ENCODE results near the gene FZD4.
"Not testable (repeated sequence)": the region's sequence is repeated elsewhere in the genome, so short reads cannot be mapped to it uniquely, and the experiment has no call there.

The FZD4 gene

DNA sequence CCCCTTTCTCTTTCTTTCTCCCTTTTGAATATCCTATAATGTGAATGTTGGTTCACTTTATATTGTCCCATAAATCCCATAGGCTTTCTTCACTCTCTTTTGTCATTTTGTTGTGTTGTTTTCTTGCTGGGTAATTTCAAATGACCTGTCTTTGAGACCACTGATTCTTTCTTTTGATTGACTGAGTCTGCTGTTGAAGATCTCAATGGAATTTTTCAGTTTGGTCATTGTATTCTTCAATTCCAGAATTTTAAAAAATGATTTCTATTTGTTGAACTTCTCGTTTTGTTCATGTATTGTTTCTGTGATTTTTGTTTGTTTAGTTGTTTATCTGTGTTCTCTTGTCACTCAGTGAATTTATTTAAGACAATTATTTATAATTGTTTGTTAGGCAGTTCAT lies 17.5 kb upstream of the FZD4 start:
- no peak for DNase-seq

DNA sequence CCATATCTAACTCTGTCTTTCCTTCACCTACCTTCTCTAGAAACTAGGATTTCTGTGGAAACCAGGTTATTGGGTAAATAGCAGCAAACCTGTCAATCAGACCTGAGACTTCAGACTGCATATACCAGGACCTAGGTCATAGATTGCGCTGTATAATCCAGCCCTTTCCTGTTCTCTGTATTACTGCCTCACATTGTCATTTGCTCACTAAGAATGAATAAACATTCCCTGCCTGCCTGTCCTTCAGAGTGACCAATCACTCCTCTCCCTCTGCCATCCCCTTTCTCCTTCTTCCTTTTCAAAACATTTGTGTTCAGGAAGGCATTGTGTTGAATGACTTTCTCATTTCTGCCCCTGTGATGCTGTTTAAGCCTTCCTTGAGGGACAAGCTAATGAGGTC lies 14.1 kb upstream of the FZD4 start:
- DNase-seq = no peak

DNA sequence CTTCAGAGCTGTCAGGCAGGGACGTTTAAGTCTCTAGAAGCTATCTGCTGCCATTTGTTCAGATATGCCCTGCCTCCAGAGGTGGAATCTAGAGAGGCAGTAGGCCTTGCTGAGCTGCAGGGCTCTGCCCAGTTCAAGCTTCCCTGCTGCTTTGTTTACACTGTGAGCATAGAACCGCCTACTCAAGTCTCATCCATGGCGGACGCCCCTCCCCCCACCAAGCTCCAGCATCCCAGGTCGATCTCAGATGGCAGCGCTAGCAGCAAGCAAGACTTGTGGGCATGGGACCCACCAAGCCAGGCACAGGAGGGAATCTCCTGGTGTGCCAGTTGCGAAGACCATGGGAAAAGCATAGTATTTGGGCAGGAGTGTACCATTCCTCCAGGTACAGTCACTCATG lies 12.4 kb upstream of the FZD4 start:
- DNase-seq = not testable (repeated sequence)

DNA sequence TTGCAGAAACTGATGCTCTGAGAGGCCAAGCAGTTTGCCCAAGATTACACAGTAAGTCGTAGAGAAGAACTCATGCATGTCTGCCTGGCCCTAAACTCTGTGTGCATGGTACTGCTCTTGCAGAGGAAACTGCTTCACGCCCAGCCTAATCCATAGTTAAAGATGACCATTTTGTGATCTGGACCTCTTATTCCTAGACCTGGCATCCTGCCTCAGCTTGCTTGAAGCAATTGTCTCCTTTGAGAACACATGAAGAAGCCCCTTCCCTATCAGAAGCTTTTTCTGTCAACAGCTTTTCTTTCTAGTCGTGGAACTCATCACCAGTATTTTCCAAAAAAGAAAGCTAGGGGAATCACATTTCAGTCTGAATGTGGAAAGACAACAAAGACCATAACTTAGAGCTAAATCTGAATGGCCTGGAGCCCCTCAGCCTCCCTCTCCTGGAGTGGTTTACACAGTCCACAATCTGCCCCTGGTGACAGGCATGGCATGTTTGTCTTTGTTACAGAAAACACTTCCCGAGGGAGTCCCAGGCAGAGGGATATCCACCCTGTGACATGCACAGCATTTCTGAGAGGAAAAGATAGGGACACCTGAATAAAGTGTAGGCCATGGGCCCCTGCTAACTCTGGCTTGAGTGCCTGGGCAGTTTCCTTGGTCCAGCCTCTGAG lies 2.9 kb upstream of the FZD4 start:
- DNase-seq = no peak

DNA sequence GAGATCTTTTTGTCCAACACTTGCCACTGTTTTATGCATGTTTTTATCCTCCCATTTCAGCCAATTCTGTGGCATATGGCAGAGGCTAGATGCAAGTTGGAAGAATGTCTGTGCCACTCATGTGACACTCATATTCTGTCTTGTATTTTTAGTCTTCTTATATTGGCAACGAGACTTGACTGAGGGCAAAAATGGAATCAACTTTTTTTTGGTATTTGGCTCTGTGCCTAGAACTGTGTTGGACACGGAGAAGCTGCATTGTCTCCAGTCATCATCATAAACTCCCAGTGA lies 1.7 kb upstream of the FZD4 start:
- no peak for DNase-seq

DNA sequence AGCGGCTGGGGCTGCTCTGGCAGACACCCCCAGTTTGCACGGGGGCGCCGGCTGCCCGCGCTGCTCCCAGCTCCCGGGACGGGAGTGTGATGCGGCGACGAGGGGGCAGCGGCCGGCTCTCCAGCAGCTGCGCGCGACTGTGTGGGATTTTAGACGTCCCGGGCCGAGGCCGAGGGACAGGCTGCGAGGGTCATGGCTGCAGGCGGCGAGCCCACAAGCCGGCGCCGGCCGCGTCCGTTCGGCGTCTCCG lies 159 bp downstream of the FZD4 start:
- no peak for DNase-seq

DNA sequence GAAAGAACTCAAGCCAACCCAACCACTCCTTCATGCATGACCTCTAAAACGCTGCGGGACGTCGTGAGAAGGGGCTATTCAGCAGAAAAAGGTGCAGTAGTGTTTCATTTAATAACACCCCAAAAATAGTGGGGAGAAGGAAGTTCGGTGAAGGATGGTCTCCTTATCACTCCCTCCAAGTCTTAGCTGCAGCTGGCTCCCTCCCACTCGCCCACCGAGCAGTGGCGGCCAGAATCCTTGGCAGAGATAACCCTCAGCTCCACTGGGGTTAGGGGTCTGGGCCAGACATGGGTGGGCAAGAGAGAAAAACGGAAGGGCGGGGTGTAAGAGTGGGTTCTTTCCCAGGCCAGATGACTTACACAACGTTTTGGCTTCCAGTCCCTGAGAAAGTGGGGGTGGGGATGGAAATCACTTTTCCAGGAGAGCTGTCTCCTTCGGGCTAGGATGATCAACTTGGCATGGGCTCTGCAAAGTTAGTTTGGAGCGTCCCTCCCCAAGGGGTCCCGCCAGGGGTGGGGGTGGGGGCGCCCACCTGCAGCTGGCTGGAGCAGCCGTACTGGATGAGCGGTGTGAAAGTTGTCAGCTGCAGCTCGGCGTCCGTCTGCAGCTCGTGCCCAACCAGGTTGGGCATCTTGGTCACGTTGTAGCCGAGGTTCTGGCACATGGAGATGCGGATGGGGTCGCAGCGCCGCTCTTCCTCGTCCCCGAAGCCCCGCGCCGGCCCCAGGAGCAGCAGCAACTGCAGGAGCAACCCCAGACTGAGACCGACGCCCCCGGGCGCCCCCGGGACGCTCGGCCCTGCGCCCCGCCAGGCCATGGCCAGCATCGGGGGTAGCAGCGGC lies 705 bp downstream of the FZD4 start:
- DNase-seq = no peak

DNA sequence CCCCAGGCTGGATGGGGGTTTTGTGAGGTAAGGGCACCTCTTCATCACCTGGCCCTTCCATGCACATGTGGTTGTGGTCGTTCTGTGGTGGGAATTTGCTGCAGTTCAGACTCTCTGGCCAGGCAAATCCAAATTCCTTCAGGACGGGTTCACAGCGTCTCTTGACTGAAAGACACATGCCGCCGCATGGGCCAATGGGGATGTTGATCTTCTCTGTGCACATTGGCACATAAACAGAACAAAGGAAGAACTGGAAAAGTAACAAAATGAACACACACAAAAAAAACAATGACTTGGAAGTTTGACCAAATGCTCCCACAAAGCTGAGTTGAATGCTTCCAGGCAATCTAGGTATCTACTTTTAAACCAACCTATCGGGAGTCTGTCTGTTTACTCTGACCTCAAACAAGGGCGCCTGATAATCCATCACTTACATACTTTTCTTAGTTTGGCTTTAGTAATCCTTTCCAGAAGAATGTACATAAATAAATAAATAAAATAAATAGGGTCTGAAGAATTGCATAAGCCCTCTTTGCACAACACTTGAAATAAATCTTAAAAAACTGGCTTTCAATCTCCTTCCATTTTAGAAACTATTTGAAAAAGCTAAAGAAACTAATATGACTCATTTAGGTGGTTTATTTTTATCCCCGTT lies 2.8 kb downstream of the FZD4 start:
- no peak for DNase-seq

DNA sequence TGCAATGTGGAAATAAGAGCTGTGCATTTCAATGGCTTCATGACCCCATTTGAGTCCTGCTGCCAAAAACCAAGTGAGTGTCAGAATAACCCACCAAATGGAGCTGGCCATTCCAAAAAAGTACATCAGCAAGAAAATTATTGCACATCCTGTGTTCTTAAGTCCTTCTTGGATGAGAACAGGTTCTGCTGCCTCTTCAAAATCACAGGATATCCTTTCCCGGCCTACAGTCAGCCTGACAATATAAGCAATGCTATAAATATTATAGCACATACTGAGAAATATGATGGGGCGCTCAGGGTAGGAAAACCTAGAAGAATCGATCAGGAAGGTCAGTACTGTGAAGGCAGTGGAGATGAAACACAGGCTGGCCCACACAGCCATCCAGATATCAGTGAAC lies 3.5 kb downstream of the FZD4 start:
- no peak for DNase-seq

DNA sequence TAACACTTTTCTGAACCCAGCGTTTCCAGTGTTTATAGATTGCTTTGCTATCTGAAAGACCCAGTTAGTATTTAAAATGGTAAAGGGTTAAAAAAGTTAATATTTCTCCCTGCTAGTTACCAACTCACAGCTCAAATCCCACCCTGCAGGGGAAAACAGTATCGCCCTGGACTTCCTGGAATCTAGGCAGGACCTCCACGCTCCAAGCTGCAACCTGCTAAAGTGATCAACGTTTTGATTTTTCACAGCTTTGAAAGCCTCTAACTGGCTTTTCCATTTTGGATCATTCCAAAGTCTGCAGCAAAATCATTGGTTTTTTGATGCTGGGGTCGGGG lies 4.6 kb downstream of the FZD4 start:
- DNase-seq = no peak

DNA sequence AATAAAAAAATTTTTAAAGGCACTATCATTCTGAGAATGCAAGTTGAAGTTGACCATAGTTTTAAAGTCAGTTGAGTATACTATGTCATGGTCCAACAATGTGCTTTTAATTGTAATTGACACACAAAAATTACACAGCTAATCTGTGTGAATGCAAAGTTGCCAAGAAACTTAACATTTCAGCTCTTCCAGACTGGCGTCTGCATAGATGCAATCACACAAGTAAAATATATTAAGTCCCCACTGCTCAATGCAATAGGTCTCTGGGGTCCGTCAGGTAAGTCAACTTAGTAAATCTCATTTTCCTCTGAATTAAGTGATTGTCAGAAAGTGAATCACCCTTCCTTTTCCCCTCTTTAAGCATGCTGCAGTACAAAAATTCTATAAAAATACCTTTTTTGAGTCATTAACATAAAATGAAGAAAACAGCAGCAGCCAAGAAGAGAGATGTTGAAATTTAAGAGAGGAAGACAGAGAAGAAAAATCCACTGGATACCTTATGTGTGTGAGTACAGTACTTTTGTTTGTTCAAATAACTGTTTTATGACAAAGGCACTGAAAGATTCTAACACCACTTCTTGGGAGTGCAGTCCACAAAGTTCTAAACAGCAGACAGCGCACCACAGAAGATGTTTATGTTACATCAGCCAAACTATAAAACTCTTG lies 5.1 kb downstream of the FZD4 start:
- no peak for DNase-seq

DNA sequence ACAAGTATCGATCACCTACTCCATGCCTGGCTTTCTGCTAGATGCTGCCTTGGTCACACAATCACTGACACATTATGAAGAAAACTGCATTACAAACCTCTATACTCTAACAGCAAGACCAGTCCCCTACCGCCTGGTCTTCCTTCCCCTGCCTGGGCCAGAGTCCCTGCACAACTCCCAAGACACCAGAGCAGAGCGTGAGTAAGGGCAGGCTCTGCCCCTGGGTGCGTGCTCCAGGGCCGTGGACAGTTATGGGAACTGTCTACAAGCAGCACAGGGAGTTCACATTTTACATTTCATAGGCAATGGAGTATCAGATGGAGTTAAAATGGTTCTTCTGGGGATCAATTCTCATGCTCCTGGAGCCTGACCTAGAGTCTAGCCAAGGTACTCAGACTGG lies 6.5 kb downstream of the FZD4 start:
- no peak for DNase-seq

DNA sequence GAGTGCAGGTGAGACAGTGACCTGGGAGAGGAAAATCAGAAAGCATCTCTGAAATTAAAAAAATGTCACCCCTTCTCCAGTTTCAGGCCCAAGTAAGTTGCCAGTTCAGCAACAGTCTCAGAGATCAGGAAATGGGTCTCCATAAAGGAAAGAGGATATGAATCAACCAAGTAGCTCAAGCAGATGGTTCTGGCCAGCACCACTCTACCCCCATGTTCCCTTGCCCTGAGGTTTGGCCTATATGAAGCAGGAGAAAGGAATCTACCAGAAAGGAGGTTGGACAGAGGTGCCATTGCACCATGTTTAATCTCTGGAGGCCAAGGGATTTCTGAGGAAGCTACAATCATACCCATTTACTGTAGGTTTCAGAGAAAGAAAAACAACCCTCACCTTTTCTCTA lies 7.7 kb downstream of the FZD4 start:
- DNase-seq = no peak

DNA sequence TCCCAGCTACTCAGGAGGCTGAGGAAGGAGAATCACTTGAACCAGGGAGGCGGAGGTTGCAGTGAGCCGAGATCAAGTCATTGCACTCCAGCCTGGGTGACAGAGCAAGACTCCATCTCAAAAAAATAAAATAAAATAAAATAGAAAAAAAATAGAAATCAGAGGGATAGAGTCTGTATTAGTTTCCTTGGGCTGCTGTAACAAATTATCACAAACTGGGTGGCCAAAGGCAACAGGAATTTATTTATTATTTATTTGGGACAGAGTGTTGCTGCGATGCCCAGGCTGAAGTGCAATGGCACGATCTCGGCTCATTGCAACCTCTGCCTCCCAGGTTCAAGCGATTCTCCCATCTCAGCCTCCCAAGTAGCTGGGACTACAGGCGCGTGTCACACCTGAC lies 11.7 kb downstream of the FZD4 start:
- DNase-seq = not testable (repeated sequence)

DNA sequence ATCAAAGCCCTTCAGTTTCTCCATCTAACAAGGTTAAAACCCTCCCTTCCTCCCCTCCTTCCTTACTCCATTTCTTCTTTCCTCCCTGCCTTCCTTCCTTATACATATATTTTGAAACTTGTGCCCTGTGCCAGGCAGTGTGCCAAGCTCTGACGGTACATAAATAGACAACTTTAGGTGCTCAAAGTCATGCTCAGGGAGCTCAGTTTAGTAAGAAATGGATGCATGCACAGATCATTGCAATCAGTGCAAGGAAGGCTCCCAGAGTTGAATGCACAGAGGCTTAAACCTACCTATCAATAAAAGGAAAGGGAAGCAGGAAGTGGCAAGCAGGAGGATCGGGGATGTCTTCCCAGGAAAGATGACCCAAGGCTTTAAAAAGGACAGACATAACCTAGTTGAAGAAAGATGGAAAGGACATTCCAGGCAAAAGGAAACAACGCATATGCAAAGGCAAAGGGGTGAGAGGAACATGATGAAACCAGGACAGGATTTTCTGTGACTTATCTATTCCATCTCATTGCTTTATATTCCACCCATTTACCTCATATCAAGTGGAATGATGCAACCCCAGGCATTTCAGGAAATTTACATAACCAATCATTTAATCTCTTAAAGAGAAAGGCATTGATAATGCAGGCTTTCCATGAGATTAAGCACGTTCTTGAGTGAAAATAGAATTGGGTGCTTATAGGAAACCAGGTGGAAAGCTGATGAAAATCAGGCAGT lies 13.2 kb downstream of the FZD4 start:
- DNase-seq = no peak

DNA sequence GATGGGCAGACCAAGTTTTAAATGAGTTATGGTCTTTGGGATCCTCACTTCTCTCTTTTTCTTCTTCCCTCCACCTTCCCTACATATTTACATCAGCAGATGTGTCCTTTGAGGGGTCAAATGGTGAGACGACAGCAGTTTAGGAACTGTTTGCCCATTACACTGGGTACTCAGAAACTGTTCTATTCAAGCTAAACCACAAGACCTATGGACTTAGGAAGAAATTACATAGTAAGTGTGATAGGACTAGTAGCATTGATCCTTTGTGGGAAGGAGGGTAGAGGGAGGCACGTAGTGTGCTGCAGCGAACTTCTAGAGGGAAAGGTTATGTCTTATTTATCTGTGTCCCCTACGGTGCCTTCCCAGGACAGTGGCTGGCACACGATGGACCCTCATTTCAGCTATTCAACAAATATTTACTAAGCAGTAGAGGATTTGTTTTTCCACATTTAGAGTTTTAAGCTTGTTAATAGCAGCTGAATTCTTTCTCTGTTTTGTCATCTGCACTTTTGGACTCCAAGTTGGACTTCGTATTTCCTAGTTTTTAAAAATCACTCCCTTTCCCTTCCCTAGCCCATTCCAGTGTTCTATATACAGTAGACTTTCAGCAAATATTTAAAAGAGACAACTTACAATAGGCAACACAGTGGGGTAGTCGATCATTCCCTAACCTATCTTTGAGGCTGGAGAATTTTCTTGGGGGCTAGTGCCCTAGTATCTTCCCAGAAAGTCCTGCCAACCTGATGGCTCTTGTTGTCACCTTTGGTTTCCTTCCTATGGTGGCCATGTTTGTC lies 13.9 kb downstream of the FZD4 start:
- DNase-seq = no peak

DNA sequence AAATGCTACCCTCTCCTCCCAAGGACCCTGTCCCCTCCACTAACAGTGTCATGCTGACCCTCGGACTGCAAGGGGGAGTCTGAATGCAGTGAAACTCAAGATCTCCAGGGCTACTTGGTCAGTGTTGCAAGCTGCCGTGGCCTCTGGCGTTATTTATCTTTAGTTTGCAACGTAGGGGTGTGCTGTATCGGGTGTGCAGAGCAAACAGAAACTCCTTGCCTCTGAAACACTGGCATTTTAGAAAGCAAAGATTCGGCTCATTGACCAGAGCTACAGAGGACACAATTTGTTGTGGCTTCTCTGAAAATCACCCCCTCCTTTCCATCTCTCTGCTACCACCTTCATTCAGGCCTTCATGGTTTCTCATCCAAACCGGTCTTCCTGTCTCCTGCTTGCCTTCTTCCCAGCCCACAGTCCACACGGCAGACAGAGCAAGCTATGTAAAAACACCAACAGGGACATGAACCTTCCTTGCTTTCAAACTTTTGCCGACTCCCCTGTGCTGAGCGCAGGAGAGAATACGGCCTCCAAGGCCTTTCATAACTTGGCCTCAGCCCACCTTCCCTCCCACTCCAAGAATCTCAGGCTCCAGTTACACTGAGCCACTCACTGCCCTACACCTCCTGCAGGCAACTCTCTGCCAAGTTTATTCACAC lies 14.9 kb downstream of the FZD4 start:
- DNase-seq = no peak

DNA sequence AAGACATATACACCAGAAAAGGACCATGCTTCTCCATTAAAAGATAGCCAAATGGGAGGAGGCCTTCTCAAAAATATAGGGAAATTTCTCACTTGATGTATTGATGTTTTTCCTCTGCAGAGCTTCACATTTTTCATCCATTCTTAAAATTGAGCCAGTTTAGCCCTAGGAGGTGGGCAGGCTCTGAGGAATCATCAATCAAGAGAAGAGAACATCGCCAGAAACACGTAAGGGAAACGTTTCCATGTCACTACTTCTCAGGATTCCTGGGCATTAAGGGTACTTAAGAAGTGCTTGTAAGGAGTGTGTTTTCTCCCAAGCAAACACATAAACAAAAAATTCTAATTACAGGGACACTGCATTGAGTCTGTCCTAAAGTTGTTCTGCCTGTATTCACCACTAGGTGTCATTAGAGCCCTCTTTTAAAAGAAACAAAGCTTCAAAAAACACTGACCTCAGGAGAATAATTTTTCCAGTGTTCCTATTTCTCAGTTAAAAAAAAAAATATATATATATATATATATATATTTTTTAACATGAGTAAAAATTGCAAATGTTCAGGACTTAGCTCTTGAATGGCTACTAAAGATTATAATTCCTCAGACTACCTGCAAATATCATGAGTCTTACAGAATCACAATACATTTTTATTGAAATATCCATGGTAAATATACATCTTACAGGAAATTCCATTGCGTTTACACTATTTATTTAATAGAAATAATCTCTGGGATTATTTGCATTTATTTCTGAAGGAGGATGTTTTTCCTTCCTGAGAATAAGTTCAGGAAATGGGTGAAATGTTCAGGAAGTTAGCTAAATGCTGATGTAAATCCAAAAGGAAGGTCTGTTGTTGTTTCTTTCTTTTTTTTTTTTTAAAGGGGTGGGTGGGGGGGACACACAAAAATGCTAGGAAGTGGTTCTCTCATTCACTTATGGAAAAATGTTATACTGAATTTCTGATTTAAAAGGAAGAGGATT lies 16.0 kb downstream of the FZD4 start:
- DNase-seq = peak; percentile 36

DNA sequence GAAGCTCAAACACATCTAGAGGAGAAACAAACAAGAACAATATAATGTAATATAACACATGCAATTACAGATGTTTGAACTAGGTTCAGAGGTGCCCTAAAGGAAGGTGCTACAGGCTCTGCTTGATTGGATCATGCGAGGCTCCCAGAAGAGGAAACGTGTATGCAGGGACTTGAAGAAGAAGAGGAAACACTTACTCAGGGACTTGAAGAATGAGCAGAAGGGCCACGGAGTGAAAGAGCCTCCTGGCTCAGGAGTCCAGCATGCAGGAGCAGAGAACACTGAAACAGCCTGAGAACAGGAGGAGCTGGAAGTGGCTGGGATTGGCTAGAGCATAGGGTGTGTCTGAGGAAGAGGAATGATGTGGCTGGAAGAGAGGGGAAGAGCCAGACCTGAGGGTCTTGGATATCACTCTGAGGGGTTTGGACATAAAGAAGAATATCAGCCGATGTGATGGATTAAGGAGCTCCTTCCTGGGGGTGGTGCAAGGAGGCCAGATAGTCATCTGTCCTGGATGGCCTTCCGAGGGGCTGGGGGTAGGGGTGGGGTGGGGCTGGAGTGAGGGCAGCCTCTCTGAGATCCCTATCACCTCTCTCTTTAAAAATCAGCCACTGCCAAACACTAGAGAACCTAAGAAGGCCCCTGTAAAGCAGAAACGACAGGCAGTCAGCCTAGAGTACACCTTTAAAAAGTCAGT lies 16.8 kb downstream of the FZD4 start:
- DNase-seq = no peak

DNA sequence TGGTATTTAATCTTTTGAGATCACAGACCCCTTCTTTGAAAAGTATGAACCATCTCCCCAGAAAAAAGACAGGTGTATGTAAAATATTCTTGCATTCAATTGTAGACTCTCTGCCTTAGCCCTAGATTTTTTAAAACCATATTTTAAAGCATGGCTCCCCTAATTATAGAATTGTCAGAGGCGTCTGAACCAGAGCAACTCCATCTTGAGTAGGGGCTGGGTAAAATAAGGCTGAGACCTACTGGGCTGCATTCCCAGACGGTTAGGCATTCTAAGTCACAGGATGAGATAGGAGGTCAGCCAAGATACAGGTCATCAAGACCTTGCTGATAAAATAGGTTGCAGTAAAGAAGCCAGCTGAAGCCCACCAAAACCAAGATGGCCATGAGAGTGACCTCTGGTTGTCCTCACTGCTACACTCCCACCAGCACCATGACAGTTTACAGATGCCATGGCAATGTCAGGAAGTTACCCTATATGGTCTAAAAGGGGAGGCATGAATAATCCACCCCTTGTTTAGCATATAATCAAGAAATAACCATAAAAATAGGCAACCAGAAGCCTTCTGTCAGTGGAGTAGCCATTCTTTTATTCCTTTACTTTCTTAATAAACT lies 17.9 kb downstream of the FZD4 start:
- DNase-seq = not testable (repeated sequence)

All from inflammatory macrophage treated with lipopolysaccharide for 4 hours (primary cell).